NCI-H146 (cell line): ENCODE results near the gene MCF2L2.

ENCODE experiments used
- DNase-seq: peaks from one replicate; lab custom pipeline; 2025; lab: John Stamatoyannopoulos, UW

MCF2L2 gene

DNA sequence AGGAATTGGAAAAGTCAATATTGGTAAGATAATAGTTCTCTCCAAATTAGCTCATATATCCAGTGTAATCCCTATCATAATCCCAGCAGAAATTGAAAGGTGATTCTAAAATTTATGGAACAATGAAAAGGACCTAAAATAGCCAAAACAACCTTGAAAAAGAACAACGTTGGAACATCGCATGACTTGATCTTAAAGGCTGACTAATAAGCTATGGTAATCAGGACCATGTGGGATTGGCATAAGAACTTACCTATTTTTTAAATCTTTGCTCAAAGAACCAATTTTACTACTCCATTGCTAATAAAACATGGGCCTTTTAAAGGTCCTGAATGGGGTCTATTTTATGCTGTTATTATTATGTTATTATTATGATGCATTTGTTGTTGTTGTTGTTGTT lies 134.5 kb downstream of the MCF2L2 start:
- no peak for DNase-seq

DNA sequence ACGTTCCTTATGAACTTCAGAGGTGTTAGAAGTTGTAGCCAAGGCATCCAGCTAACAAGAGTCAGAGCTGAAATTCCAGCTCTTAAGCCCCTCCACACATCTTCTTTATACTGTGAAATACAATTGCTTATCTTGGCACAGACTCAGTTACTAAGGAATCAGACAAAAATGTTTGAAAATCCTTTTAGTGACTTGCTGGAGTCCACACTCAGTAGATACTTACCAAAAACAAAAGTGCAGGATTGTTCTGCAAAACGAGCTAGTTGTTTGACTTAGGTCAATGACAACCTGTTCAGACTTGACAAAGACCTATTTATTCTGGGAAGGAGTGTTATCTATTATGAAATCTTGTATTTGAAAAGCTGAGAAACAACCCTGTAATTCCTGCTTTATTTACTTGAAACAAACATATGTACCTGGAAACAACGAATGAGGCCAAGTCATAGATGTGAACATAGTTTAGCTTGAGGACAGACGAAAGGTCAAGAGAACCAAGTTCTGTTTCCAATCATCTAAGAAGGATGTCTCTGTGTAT lies 136.9 kb downstream of the MCF2L2 start:
- DNase-seq, result no peak

DNA sequence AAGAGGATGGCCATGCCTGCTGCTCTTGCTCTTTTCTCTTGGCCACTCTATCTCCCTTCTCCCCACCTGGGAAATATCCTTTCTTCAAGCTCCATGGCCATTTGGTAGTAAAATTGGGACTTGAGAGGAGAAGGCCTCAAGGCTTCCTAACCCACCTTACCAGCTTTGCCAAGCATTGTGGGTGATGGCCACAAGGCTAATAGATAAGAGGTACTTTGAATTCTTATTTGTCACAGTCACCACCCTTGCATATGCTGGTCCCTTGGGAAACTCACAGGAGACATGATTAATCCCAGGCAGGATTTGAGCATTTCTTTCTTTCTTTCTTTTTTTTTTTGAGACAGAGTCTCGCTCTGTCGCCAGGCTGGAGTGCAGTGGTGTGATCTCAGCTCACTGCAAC lies 138.2 kb downstream of the MCF2L2 start:
- no peak for DNase-seq

GRCh38 chr3:183288117-183288516 lies 140.3 kb downstream of the MCF2L2 start:
- no peak for DNase-seq

DNA sequence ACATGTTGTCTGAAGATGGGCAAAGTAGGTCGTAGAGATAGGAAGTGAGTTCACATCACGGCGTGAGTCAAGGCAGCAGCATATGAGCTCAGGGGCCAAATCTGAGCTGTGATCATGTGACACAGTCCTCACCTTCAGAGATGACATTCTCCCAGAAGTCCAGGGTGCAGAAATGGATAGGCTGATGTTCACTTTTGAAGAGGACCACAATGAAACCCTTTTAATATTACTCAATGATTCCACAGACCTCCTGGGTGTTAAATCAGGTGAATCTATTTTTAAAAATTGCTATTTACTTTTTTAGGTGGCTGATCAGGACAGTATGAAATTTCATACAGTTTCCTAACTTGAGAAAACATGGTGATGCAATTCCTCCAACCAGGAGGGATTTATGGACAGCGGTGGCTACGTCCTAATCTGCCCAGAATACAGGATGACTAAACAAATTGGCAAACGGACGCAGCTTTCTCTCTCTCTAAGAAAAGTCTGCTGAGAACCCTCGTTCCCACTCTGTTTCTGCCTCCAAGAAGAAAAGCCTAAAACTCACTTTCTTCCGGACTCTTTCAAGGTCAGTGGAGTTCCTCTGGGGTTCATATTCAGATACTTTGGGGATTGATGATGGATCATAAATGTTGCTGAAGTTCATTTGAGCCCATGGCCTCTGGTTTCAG lies 141.0 kb downstream of the MCF2L2 start:
- no peak for DNase-seq

GRCh38 chr3:183285828-183286457 lies 142.5 kb downstream of the MCF2L2 start:
- DNase-seq, result no peak

DNA sequence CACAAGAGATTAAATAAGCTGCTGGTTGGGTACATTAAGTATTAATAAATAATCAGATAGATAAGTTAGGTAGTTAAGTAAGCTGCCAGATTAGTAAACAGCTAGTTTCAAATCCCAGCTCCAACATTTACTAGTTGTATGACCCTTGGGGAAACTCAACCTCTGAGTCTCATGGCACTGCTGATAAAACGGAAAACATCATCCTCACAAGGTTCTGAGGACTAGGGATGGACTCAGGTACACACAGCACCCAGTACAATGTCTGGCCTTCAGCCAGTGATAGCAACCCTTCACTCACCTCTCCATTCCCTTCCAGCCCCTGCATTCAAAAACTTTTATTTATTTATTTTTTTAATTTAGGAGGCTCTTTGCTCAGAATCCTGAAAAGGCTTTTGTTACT lies 143.1 kb downstream of the MCF2L2 start:
- no peak for DNase-seq

GRCh38 chr3:183284570-183284969 lies 143.8 kb downstream of the MCF2L2 start:
- DNase-seq, result no peak

GRCh38 chr3:183283886-183284285 lies 144.5 kb downstream of the MCF2L2 start:
- no peak for DNase-seq

DNA sequence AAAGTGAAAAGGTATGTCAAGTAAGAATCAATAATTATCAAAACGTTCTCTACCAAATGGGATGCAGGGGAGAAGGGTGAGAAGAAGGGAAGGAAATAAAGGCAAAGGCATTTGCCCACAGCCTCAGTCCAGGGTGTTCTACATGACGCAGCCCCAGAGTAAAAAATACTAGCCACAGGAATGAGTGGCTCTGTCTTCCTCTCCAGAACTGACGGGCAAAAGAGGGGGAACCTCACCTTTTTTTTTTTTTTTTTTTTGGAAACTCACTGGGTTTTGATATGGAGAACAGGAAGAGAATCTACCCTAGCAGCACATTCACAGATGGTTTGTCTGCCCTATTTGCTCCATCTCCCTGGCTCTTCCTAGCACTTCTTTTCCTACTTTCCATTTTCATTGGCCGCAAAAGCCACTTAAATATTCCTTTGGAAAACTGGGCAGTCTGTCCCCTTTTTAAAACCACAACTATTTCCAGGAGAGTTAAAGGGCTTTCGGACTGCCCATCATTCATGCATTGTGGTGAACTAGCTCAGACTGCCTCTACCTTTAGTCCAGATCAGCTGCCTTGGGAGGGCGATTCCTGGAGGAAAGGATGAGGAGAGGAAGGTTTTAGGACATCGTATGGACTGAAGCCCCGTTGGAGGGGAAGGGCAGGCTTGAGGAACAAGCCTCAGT lies 147.2 kb downstream of the MCF2L2 start:
- no peak for DNase-seq

DNA sequence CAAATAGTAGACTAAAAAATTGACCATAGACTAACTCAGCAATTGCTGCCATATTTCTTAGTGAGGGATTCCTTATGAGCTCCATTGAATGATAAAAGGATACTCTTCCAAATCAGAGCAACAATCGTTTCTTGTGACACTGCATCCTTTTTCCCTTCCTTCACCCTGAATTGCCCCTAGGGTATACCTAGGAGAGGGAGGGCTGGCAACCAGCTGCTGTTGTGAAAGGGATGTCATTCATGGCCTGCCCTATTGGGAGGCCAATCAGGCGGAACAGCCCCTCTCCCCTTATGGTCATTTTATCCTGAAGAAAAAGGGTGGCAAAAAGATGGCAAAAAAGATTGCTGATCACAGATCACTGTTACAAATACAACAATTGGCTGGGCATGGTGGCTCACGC lies 149.0 kb downstream of the MCF2L2 start:
- peak; percentile 44 for DNase-seq

- DNase-seq, result peak; percentile 44
Observed at GRCh38 chr3:183278479-183279088, 149.8 kb downstream of the MCF2L2 start.

DNA sequence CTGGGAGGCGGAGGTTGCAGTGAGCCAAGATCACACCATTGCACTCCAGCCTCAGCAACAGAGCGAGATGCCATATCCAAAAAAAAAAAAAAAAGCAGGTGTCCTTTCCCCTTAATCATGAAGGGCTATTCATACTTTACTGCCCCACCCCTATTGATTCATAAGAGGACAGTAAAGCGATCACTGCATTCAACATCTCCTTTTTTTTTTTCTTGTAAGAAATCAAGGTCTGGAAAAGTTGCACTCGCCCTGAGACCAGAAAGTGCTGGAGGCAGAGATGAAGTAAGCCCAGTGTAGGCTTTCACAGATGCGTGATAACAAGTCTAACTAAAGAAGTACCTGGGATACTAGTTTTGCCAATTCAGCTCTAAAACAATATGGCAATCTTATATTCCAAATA lies 151.2 kb downstream of the MCF2L2 start:
- DNase-seq, result no peak

GRCh38 chr3:183275937-183276336 lies 152.5 kb downstream of the MCF2L2 start:
- DNase-seq, result no peak

GRCh38 chr3:183275418-183275817 lies 153.0 kb downstream of the MCF2L2 start:
- DNase-seq, result no peak

DNA sequence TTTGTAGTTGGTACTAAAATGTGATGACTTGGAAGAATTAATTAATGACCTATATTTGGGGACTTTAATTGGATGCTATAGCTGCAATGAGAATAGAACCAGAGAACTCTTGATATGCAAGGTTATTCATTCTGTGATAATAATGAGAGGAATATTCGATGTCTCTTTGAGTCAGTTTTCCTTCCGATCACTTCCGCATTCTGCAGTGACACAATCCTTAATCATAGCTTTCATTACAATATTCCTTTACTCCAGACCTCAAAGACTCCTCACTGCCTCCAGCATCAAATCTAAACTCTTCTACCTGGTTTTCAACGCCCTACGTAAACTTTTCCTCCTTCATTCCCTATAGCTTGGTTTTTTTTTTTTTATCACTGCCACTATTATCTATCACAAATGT lies 153.8 kb downstream of the MCF2L2 start:
- DNase-seq, result no peak

GRCh38 chr3:183272791-183273190 lies 155.6 kb downstream of the MCF2L2 start:
- DNase-seq, result no peak

DNA sequence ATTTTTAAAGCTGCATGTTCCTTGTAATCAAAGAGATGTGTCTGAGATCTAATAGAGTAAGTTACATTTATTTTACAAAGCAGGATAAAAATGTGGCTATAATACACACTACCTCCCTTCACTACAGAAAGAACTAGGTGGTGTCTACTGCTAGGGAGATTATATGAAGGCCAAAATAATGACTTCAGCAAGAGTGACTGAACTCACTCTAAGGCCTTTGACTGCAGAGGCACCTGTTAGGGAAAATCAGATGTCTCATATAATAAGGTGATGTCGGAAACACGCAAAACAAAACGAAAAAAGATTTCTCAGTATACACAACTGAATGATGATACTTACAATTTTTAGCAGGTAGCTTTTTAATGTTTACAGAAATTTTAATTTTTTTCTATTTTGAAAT lies 156.3 kb downstream of the MCF2L2 start:
- no peak for DNase-seq

DNA sequence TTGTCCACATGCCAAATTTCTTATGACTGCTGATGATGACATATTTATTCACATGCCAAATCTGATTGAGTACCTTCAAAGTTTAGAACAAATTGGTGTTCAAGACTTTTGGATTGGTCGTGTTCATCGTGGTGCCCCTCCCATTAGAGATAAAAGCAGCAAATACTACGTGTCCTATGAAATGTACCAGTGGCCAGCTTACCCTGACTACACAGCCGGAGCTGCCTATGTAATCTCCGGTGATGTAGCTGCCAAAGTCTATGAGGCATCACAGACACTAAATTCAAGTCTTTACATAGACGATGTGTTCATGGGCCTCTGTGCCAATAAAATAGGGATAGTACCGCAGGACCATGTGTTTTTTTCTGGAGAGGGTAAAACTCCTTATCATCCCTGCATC lies 158.1 kb downstream of the MCF2L2 start:
- DNase-seq, result no peak

- no peak for DNase-seq
Observed at GRCh38 chr3:183269345-183269744, 159.1 kb downstream of the MCF2L2 start.

GRCh38 chr3:183268366-183268765 lies 160.1 kb downstream of the MCF2L2 start:
- no peak for DNase-seq

GRCh38 chr3:183267140-183267539 lies 161.3 kb downstream of the MCF2L2 start:
- DNase-seq, result no peak

DNA sequence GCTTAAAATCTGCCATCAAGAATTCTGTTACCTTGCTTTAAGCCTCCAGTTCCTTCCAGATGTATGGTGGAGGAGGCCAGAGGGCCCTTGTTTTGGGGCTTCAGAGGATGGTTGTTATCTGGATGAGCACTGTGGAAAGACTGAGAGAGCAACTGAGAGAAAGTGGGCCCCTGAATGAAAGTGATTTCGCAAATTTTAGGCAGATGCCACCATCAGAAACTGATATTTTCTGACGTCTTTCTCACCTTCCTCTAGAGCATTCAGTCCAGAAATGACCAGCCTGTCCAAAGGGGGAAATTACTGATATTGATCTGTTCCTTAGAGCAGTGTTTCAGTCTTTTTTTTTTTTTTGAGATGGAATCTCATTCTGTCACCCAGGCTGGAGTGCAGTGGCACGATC lies 162.0 kb downstream of the MCF2L2 start:
- no peak for DNase-seq
